Omental fat pad (tissue), 4 donors: ENCODE data around the gene SIGLEC14. TPM values are rescaled to one million over a fixed set of nuclear protein-coding genes. Genes with fewer than 3 reads are reported as not detected.
A peak's percentile ranks its signal among the peaks of the same experiment; 100 is the strongest.
"Not testable (repeated sequence)": the region's sequence is repeated elsewhere in the genome, so short reads cannot be mapped to it uniquely, and the experiment has no call there.

Experiments used
- ATAC-seq: fragments of 150-250 bp; one replicate; pipeline ENCODE4 v1.9.1; 2016; ENCODE audit warnings: mild to moderate bottlenecking, moderate library complexity; ENCODE audit not compliant: low FRiP score
- DNase-seq: peaks from one replicate; pipeline ENCODE4 v3.0.0-alpha.2; 2019; ENCODE audit warnings: low spot score
- CTCF ChIP-seq, 3 donors: fragments of 450-650 bp; IDR thresholded peaks; one replicate each; pipeline ENCODE4 v1.5.1; 2016 to 2017; ENCODE audit warnings: antibody characterized with exemption in 3 of 3, mild to moderate bottlenecking in 3 of 3, moderate library complexity in 2 of 3
- total RNA-seq, 4 donors: library from RNA; depleted of rRNA; stranded (reverse); fragments of >200 nt; gene quantifications; one replicate each; pipeline ENCODE4 v1.1.0, GENCODE V29; 2016

The SIGLEC14 gene
- total RNA-seq, 4 donors from 2014 or later = 1.9 to 12.6 (median 12.2) TPM; not detected in 1

- ATAC-seq (peak; percentile 4), DNase-seq (no peak)
- TF ChIP-seq CTCF (IDR thresholded peaks at IDR 0.05) = no peak
These were observed 41.4 kb upstream of the SIGLEC14 start for GRCh38 chr19:51687791-51688670.

DNA sequence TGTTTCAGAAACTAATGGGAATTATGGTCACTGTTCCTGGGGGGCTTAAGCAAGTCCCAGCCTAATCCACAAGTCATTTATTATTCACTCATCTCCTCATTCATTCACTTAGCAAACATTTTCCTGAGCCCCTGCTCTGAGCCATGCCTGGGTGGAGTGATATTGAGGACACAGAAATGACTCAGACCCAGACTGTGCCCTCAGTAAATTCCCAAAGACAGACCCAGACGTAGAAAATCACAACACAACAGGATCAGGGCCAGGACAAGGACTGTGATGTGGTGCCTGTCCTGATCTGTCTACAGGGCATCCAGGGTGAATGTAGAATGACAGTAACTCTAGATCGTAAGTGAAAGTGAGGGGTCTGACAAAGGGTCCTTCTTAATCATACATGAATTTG lies 39.5 kb upstream of the SIGLEC14 start:
- no peak for TF ChIP-seq CTCF (IDR thresholded peaks at IDR 0.05)
- DNase-seq (no peak), ATAC-seq (no peak)

GRCh38 chr19:51681286-51681941 lies 34.8 kb upstream of the SIGLEC14 start:
- no peak for TF ChIP-seq CTCF (IDR thresholded peaks at IDR 0.05)
- ATAC-seq = no peak
- no peak for DNase-seq

- no peak for TF ChIP-seq CTCF (IDR thresholded peaks at IDR 0.05)
- DNase-seq (no peak), ATAC-seq (no peak)
These were observed 33.8 kb upstream of the SIGLEC14 start for GRCh38 chr19:51680474-51680873.

DNA sequence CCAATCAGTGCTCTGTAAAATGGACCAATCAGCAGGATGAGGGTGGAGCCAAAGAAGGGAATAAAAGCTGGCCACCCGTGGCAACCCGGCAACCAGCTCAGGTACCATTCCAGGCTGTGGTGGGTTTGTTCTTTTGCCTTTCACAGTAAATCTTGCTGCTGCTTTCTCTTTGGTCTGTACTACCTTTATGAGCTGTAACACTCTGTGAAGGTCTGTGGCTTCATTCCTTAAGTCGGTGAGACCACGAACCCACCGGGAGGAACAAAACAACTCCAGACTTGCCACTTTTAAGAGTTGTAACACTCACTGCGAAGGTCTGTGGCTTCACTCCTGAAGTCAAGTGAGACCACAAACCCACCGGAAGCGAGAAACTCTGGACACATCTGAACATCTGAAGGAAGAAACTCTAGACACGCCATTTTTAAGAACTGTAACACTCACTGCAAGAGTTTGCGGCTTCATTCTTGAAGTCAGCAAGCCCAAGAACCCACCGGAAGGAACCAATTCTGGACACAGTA lies 30.0 kb upstream of the SIGLEC14 start:
- TF ChIP-seq CTCF (IDR thresholded peaks at IDR 0.05) = no peak

DNA sequence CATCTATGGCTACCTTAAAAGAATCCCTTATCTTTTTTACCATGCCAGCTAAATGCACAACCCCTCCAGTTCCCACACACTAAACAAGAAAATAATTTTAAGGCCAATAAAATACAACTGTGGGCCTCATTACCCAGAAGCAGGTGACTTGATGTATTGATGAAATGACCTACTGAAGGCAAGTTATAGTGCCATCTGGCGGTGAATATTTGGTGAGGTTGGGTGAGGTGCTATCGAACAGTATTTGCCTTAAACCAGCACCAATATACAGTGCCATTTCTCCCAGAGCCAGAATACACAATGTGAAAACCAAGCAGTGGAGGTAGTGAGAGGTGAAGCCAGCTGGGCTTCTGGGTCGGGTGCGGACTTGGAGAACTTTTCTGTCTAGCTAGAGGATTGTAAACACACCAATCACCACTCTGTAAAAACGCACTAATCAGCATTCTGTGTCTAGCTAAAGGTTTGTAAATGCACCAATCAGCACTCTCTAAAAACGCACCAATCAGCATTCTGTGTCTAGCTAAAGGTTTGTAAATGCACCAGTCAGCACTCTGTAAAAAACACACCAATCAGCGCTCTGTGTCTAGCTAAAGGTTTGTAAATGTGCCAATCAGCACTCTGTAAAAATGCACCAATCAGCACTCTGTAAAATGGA lies 29.4 kb upstream of the SIGLEC14 start:
- not testable (repeated sequence) for DNase-seq, ATAC-seq

More for the DNA sequence above, 30.0 kb upstream of the SIGLEC14 start:
- DNase-seq = no peak
- ATAC-seq = no peak

GRCh38 chr19:51668216-51668615 lies 21.6 kb upstream of the SIGLEC14 start:
- TF ChIP-seq CTCF (IDR thresholded peaks at IDR 0.05) = no peak
- ATAC-seq = no peak
- no peak for DNase-seq
